GM13976 (cell line): ENCODE data around the gene COL6A3.

Experiments used
- DNase-seq: peaks from one replicate; pipeline ENCODE4 v3.0.0; 2012; ENCODE audit warnings: low spot score
- CTCF ChIP-seq: IDR thresholded peaks from 2 replicates; pipeline ENCODE4 v1.5.1; 2012; ENCODE audit warnings: borderline replicate concordance, mild to moderate bottlenecking; ENCODE audit not compliant: insufficient read depth; ENCODE audit errors: extremely low read depth, missing control alignments, control extremely low read depth
- in situ Hi-C: fragments of 300-500 bp; cut with MboI; formaldehyde crosslinking; loops from one replicate; pipeline ENCODE4 v1.12.0; 2022; ENCODE audit warnings: low sequenced_read_pairs, mixed read lengths, inconsistent platforms; ENCODE audit not compliant: unreplicated experiment

The COL6A3 gene

GRCh38 chr2:237324405-237324831 is 89.5 kb downstream of the COL6A3 start:
- in situ Hi-C loops = no loop called here
- DNase-seq = no peak
- no peak for TF ChIP-seq CTCF

GRCh38 chr2:237323656-237324055 is 90.3 kb downstream of the COL6A3 start:
- TF ChIP-seq CTCF = no peak
- no peak for DNase-seq
- in situ Hi-C loops = no loop called here

- TF ChIP-seq CTCF = peak; percentile 25
- DNase-seq = no peak
- in situ Hi-C loops = no loop called here
These were observed 91.4 kb downstream of the COL6A3 start for GRCh38 chr2:237322564-237322963.

- no peak for DNase-seq
- in situ Hi-C loops = no loop called here
- TF ChIP-seq CTCF = no peak
These were observed 92.2 kb downstream of the COL6A3 start for GRCh38 chr2:237321746-237322145.

GRCh38 chr2:237320801-237321560 is 93.0 kb downstream of the COL6A3 start:
- TF ChIP-seq CTCF = no peak
- no peak for DNase-seq
- in situ Hi-C loops = no loop called here

GRCh38 chr2:237319887-237320286 is 94.1 kb downstream of the COL6A3 start:
- no peak for TF ChIP-seq CTCF
- in situ Hi-C loops = no loop called here
- DNase-seq = no peak

GRCh38 chr2:237319086-237319820 is 94.7 kb downstream of the COL6A3 start:
- TF ChIP-seq CTCF = no peak
- DNase-seq = no peak
- in situ Hi-C loops = no loop called here
